Nephron (organoid): ENCODE measurements around the gene RBM27.
"Not testable (repeated sequence)": the region's sequence is repeated elsewhere in the genome, so short reads cannot be mapped to it uniquely, and the experiment has no call there.

ENCODE experiments used
- H3K27ac Mint-ChIP-seq, 3 experiments: 2 replicates each; pipeline ENCODE4 v1.8.0; 2020; ENCODE audit warnings: mixed read lengths in 3 of 3, mild to moderate bottlenecking in 2 of 3, moderate library complexity in 1 of 3
- H3K27me3 Mint-ChIP-seq: 2 replicates; pipeline ENCODE4 v1.8.0; 2021; ENCODE audit warnings: low read depth, mild to moderate bottlenecking, moderate library complexity, mixed read lengths
- H3K36me3 Mint-ChIP-seq: 2 replicates; pipeline ENCODE4 v1.8.0; 2020; ENCODE audit warnings: low read depth, mixed read lengths
- H3K4me1 Mint-ChIP-seq: 2 replicates; pipeline ENCODE4 v1.8.0; 2020; ENCODE audit warnings: mixed read lengths
- H3K4me3 Mint-ChIP-seq, 3 experiments: 2 replicates each; pipeline ENCODE4 v1.8.0; 2020; ENCODE audit warnings: mild to moderate bottlenecking in 3 of 3, mixed read lengths in 3 of 3, moderate library complexity in 2 of 3
- H3K9me3 Mint-ChIP-seq: 2 replicates; pipeline ENCODE4 v1.8.0; 2020; ENCODE audit warnings: mixed read lengths
- CTCF ChIP-seq, 3 experiments: fragments of 200-600 bp; sonication (generic); IDR thresholded peaks; one replicate each; pipeline ENCODE4 v1.5.0; 2021; ENCODE audit warnings: antibody characterized with exemption in 3 of 3; ENCODE audit not compliant: unreplicated experiment in 3 of 3

RBM27 gene

GRCh38 chr5:146173597-146173996 lies 29.8 kb upstream of the RBM27 start:
- no peaks in the 10 kb centered on the region for H3K4me1 Mint-ChIP-seq
- H3K27me3 Mint-ChIP-seq: no peaks in the 10 kb centered on the region
- H3K9me3 Mint-ChIP-seq: no peaks in the 10 kb centered on the region

DNA sequence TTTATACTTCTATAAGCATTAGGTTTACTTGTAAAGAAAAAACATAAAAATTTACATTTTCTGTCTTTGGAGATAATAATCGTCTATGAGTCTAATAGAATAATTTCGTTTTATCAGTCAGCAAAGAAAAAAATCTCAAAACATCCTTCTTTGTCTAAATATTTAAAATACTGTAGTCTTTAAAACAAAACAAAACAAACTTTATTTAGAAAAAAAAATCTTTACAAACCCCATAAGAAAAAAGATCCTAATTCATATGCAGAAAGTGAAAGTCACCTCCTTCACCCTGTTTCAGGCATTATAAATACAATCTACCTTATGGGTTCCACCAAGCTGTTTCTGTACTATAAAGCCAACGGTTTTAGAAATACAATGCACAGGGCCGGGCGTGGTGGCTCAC lies 26.6 kb upstream of the RBM27 start:
- no peak overlapping the region for H3K4me3 Mint-ChIP-seq
- H3K27ac Mint-ChIP-seq: no peak overlapping the region
- H3K9me3 Mint-ChIP-seq: no peaks in the 10 kb centered on the region
- TF ChIP-seq CTCF (IDR thresholded peaks at IDR 0.05; ENCODE audit: unreplicated experiment in 3 of 3): no peak
- H3K36me3 Mint-ChIP-seq: peaks cover 36% of the 10 kb centered on the region
- H3K27me3 Mint-ChIP-seq: no peaks in the 10 kb centered on the region
- no peaks in the 10 kb centered on the region for H3K4me1 Mint-ChIP-seq

More at GRCh38 chr5:146173597-146173996, 29.8 kb upstream of the RBM27 start:
- Mint-ChIP-seq H3K36me3 (peaks cover 50% of the 10 kb centered on the region), H3K27ac (no peak overlapping the region), H3K4me3 (no peak overlapping the region)
- no peak for TF ChIP-seq CTCF (IDR thresholded peaks at IDR 0.05; ENCODE audit: unreplicated experiment in 3 of 3)

GRCh38 chr5:146179696-146180095 lies 23.7 kb upstream of the RBM27 start:
- no peaks in the 10 kb centered on the region for H3K27me3 Mint-ChIP-seq
- H3K4me1 Mint-ChIP-seq: peaks cover 6% of the 10 kb centered on the region
- TF ChIP-seq CTCF (IDR thresholded peaks at IDR 0.05; ENCODE audit: unreplicated experiment in 3 of 3): no peak
- H3K9me3 Mint-ChIP-seq: no peaks in the 10 kb centered on the region
- H3K27ac Mint-ChIP-seq: no peak overlapping the region
- peaks cover 25% of the 10 kb centered on the region for H3K36me3 Mint-ChIP-seq
- H3K4me3 Mint-ChIP-seq: peak overlapping the region; percentile 55 to 73 (median 70)

DNA sequence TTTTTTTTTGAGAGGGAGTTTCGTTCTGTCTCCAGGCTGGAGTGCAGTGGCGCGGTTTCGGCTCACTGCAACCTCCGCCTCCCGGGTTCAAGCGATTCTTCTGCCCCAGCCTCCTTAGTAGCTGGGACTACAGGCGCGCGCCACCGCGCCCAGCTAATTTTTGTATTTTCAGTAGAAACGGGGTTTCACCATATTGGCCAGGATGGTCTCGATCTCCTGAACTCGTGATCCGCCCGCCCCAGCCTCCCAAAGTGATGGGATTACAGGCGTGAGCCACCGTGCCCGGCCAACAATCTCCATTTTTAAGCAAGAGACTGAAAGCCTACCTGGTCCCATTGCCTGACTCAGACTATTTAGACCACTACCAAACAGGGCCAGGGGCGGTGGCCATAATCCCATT lies 20.0 kb upstream of the RBM27 start:
- not testable (repeated sequence) for H3K9me3 Mint-ChIP-seq

DNA sequence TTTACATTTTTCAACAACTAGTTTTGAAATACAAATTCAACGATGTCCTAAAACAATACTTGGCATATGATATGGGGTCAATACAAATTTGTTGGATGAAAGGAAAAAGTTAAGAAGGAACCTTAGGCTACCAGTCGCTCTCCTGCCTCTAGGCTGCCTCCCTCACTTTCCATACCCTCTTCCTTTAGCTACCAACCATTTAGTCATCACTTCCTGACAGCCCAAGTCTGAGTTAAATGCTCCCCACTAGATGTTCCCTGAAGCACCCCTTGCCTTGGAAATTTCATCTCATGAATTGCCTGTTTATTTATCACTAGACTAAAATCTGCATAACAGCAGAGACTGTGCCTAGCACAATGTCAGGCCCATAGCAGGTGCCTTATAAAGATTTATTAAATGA lies 18.2 kb upstream of the RBM27 start:
- peak overlapping the region in 1 of 3 experiments; percentile 20 for H3K27ac Mint-ChIP-seq
- peaks cover 4% of the 10 kb centered on the region for H3K36me3 Mint-ChIP-seq
- peaks cover 4% of the 10 kb centered on the region for H3K27me3 Mint-ChIP-seq
- TF ChIP-seq CTCF (IDR thresholded peaks at IDR 0.05; ENCODE audit: unreplicated experiment in 3 of 3): no peak
- H3K4me1 Mint-ChIP-seq: peaks cover 6% of the 10 kb centered on the region
- peak overlapping the region; percentile 5 to 73 (median 56) for H3K4me3 Mint-ChIP-seq
- H3K9me3 Mint-ChIP-seq: no peaks in the 10 kb centered on the region

More for the DNA sequence above, 20.0 kb upstream of the RBM27 start:
- not testable (repeated sequence) for H3K4me1 Mint-ChIP-seq, H3K27ac Mint-ChIP-seq, H3K27me3 Mint-ChIP-seq
- Mint-ChIP-seq H3K4me3 (peak overlapping the region; percentile 92 to 99 (median 94)), H3K36me3 (peaks cover 13% of the 10 kb centered on the region)

GRCh38 chr5:146188358-146188757 lies 15.0 kb upstream of the RBM27 start:
- no peak overlapping the region for H3K27ac Mint-ChIP-seq
- H3K27me3 Mint-ChIP-seq: peaks cover 5% of the 10 kb centered on the region
- H3K4me3 Mint-ChIP-seq: no peak overlapping the region
- no peaks in the 10 kb centered on the region for H3K36me3 Mint-ChIP-seq
- TF ChIP-seq CTCF (IDR thresholded peaks at IDR 0.05; ENCODE audit: unreplicated experiment in 3 of 3): no peak
- H3K4me1 Mint-ChIP-seq: no peaks in the 10 kb centered on the region
- H3K9me3 Mint-ChIP-seq: no peaks in the 10 kb centered on the region
